Left renal pelvis (tissue), 4 donors: ENCODE measurements around the gene EIF2B5. TPM values are rescaled to one million over a fixed set of nuclear protein-coding genes. Genes with fewer than 3 reads are reported as not detected.
"Not testable (repeated sequence)": the region's sequence is repeated elsewhere in the genome, so short reads cannot be mapped to it uniquely, and the experiment has no call there.

Experiments
- DNase-seq, 4 donors: peaks; one replicate each; pipeline ENCODE4 v3.0.0-alpha.2; 2013; ENCODE audit warnings: low read depth in 4 of 4, low spot score in 3 of 4
- polyA plus RNA-seq, 4 donors: library from polyadenylated mRNA; unstranded; fragments of 120-200 nt; gene quantifications; one replicate each; pipeline ENCODE4 v1.2.1, GENCODE V29; 2013; ENCODE audit not compliant: insufficient read length in 4 of 4

Gene EIF2B5
- polyA plus RNA-seq: 10 to 100 TPM; 36.0 to 57.9 (median 48.4) TPM

GRCh38 chr3:184135149-184135910 is at the start of gene EIF2B5:
EIF2B5 (plus strand) TSS chr3:184135358; CDS start chr3:184135386, 28 bp downstream.
- peak; percentile 85 to 89 (median 89) for DNase-seq

DNA sequence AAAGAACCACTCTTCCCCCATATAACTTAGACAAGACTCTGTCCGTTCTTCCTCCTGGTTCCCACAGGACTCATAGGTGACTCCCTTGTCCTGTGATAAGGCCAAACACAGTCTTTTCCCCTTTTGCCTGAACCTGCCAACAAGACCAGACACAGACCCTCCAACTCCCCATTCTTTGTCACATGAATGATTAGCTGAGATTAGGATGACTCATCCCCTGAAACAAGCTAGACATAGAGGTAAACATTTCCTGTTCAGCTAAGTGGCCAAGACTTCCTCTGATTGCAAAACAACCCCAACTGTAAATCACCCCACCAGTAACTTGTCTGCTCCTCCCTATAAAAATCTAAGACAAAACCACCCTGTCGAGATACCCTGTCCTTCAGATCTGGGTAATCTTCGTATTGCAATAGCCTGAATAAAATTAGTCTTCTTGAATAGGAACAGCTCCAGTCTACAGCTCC is 49.7 kb upstream of the EIF2B5 start:
- DNase-seq: no peak

DNA sequence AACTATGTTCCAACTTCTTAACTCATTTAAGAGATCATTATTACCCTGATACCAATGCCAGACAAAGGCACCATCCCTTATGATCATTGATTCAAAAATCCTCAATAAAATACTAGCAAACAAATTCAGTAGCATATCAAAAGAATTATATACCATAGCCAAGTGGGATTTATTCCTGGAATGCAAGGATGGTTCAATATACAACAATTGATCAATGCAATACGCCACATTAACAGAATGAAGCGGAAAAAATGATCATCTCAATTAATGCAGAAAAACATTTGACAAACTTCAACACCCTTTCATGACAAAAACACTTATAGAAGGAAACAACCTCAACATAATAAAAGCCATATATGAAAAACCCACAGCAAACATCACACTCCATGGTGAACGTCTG is 43.0 kb upstream of the EIF2B5 start:
- no peak for DNase-seq

- DNase-seq: no peak
Measured at GRCh38 chr3:184096811-184097383, 38.3 kb upstream of the EIF2B5 start, which contains the start of gene HTR3E. HTR3E (plus strand) TSS chr3:184097064; CDS start chr3:184097530, 466 bp downstream.

DNA sequence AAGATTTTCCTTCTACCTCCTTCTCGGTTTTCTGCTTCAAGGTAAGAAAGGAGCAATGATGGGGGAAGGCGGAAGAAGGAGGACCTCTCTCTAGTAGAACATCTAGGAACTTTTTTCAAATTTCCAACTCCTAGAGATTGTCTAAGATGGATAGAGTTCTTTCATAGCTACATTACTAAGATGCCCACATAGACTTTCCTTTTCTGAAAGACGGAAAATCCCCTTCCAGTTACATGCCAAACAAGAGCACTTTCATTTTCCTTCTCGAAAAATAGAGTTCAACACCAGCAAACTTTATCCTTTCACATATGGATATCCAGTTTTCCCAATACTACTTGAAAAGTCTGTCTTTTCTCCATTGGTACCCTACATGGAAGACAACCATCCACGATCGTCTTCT is 37.6 kb upstream of the EIF2B5 start:
- no peak for DNase-seq

DNA sequence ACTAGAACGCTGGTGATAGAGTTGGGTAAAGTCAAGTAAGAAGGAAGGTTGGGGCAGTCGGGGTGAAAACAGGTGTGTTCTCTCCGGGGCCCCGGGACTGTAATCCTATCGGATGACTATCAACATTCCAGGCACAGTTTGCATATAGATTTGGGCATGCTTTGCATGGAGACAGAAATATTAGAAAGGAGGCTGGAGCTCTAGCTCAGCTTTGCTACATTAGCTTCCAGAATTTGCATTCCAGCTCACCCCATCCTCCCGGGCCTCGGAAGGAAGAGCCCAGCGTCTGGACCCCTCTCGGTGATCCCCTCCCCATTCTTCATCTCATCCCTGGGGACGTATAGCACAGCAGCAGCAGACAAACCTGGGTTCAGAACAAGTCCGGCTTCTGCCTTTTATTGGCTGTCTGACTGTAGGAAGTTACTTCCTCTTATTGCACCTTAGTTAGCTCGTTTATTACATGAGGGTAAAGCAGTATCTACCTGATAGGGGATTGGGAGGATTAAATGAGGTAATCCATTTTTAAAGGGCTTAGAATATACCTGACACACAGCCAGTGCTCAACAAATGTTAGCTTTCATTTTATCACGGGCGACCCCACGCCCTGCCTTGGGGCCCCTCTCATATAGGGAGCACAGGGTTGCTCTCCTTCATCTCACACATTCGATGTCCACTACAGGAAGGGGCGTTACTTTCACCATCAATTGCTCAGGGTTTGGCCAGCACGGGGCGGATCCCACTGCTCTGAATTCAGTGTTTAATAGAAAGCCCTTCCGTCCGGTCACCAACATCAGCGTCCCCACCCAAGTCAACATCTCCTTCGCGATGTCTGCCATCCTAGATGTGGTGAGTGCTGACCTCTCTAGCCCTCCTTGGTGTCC is 35.1 kb upstream of the EIF2B5 start:
- no peak for DNase-seq

GRCh38 chr3:184110316-184110725 is 24.8 kb upstream of the EIF2B5 start:
- no peak for DNase-seq

- DNase-seq: no peak
Measured at GRCh38 chr3:184116017-184116416, 19.1 kb upstream of the EIF2B5 start.

DNA sequence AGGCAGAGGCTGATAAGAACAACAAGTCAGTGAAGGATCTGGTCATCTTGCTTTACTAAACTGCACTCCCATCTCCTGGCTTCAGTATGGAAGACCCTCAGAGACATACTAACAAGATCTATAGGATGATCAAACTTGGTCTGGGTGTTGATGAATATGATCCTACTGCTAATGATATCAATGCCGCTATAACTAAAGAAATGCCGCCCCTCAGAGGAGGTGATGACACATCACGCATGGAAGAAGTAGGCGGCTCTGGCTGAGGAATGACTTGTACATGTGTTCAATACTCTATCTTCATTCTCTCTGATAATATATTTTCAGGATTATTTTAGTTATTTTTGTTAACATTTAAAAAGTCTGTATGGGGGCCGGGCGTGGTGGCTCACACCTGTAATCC is 17.5 kb upstream of the EIF2B5 start:
- DNase-seq: no peak

- not testable (repeated sequence) for DNase-seq
Measured at GRCh38 chr3:184121031-184121430, 14.1 kb upstream of the EIF2B5 start.

DNA sequence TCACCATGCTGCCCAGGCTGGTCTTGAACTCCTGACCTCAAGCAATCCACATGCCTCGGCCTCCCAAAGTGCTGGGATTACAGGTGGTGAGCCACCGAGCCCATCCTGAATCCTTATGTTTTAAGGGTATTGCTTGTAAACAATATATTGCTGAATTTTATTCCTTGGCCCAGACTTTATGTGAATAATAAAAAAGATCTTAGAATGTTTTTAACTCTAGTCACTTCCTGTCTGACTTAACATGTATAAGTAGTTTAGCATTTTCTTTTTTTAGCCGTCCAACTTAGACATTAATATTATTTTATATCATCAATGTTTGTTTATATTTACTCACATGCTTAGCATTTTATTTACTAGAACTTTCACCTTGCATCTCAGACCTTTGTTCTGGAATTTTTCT is 9.2 kb upstream of the EIF2B5 start:
- DNase-seq: no peak

DNA sequence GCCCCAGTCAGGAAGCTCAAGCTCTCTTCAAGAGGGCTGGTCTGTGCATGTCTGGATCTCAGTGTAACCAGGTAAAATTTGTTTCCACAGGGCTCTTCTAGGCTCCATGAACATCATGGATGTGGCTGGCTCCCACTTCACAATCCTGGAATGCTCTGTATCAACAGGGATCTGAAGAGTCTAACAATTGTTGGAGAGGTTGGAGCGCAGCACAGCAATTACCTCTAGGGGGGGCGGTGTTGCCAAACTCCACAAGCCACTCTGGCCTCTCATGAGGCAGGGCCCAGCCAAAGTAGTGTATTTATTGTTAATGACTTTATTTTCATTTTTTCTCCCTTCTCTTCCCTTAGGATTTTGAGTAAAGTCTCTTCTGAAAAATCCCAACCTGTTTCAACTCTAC is 6.1 kb upstream of the EIF2B5 start:
- DNase-seq: no peak

DNA sequence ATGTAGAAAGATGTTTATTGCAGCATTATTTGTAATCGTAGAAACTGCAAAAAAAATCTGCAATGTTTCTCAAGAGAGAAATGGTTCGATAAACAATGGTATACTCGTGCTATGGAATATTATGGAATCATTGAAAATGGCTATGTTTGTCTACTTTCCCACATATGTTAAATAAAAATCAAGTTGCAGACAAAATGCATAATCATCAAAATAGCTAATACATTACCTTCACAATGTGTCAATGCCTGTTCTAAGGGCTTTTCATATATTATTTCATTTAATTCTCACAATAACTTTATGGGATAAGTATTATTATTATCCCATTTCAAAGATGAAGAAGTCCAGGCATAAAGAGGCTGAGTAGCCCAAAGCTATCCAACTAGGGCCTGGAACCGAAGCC is 2.2 kb upstream of the EIF2B5 start:
- no peak for DNase-seq

DNA sequence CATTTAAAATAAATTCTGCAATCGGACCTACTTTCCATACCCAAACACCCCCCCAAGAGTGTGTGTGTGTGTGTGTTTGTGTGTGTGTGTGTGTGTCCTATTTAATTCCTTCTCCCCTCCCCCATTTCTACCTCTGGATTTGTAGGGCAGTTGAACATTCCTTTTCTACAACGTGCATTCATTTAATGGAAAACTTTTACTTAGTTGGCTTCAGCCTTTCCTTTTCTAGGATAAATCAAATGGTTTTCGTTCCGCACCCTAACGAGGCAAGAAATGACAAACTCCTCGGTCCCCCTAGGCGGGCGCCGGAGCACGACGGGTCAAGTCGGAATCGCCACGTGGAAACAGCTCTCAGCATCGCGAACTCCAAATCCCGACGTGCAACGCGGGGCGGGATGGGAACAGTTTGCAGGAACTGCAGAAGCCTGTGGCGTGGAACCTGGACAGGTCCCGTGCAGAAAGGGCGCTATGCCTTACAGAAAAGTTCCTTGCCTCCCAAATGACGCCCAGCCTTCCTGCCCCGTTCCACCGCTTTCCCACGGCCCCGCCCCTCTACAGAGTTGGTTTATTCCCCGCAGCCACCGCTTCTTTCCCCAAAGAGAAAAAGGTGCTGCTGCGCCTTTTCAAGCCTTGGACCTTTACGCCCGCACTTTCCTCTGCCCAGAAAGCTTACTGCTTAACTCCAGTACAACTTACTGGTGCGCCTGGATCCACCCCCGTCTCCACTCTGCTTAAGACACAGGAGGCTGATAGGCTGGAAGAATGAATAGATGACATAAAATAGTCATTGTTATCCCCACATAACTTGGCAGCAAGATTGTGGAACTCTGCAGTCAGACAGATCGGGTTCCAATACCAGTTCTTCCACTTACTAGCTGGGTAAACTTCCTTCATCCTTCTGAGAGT is 1.1 kb upstream of the EIF2B5 start:
- DNase-seq: peak in 2 of 4 donors; percentile 52 to 65

- DNase-seq: peak in 1 of 4 donors; percentile 16
Measured at GRCh38 chr3:184134746-184135148, 411 bp upstream of the EIF2B5 start.

- DNase-seq: no peak
Measured at GRCh38 chr3:184135911-184136260, 728 bp downstream of the EIF2B5 start.

DNA sequence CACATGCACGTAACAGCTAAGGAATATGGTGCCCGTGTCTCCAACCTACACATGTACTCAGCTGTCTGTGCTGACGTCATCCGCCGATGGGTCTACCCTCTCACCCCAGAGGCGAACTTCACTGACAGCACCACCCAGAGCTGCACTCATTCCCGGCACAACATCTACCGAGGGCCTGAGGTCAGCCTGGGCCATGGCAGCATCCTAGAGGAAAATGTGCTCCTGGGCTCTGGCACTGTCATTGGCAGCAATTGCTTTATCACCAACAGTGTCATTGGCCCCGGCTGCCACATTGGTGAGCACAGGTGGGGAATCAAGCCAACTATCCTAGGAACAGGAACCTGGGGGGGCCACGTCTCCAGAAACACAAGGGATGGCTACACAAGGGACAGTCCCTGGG is 5.3 kb downstream of the EIF2B5 start:
- no peak for DNase-seq

GRCh38 chr3:184142199-184142598 is 7.0 kb downstream of the EIF2B5 start:
- DNase-seq: no peak

DNA sequence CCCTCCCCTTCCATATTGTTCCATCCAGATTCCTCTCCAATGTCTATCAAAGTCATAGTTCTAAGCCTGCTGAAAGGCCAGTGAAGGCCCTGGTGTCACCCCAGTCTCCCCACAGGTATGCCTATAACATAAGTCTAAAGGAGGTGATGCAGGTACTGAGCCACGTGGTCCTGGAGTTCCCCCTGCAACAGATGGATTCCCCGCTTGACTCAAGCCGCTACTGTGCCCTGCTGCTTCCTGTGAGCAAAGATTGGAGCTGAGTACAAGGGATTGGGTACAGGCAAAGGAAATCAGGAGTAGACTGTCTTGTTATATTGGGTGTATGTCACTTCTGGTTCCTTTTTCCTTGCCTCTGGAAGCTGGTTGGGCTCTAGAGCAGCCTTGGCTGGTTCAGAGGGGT is 8.2 kb downstream of the EIF2B5 start:
- no peak for DNase-seq

GRCh38 chr3:184144505-184144904 is 9.3 kb downstream of the EIF2B5 start:
- no peak for DNase-seq
